Kidney (tissue), 14 donors: ENCODE results near the gene MAPK7. TPM values are rescaled to one million over a fixed set of nuclear protein-coding genes. Genes with fewer than 3 reads are reported as not detected.

Experiments used
- DNase-seq, 5 donors: peaks; one replicate each; pipeline ENCODE4 v3.0.0-alpha.2; 2013 to 2020
- FAIRE-seq: peaks from 2 replicates; lab custom pipeline; 2012; peaks lifted over from hg19 to GRCh38; lab: Jason Lieb, UNC
- H3K27ac ChIP-seq, 2 donors: one replicate each; pipeline ENCODE4 v1.7.0; 2013; ENCODE audit warnings: low read depth in 2 of 2, low read length in 2 of 2, inconsistent platforms in 1 of 2
- H3K27me3 ChIP-seq: one replicate; pipeline ENCODE4 v1.7.1; 2013; ENCODE audit warnings: low read length, inconsistent platforms; ENCODE audit not compliant: control insufficient read depth, insufficient read depth
- H3K36me3 ChIP-seq, 3 donors: one replicate each; pipeline versions ENCODE4 v1.7.0 to v1.7.1; 2013; ENCODE audit warnings: low read length in 3 of 3, control low read depth in 1 of 3, inconsistent platforms in 1 of 3; ENCODE audit not compliant: insufficient read depth in 3 of 3, control insufficient read depth in 2 of 3
- H3K4me1 ChIP-seq, 3 donors: one replicate each; pipeline versions ENCODE4 v1.7.0 to v1.7.1; 2013; ENCODE audit warnings: low read length in 3 of 3, inconsistent platforms in 1 of 3, low read depth in 1 of 3; ENCODE audit not compliant: control insufficient read depth in 2 of 3, insufficient read depth in 2 of 3
- H3K4me3 ChIP-seq, 3 donors: one replicate each; pipeline versions ENCODE4 v1.7.0 to v1.8.1; 2013; ENCODE audit warnings: low read length in 3 of 3, control low read depth in 1 of 3, inconsistent platforms in 1 of 3
- H3K9ac ChIP-seq, 3 donors: one replicate each; pipeline versions ENCODE4 v1.7.0 to v1.7.1; 2013; ENCODE audit warnings: low read length in 3 of 3, control low read depth in 1 of 3, inconsistent platforms in 1 of 3
- H3K9me3 ChIP-seq, 3 donors: one replicate each; pipeline versions ENCODE4 v1.7.0 to v1.7.1; 2013; ENCODE audit warnings: low read length in 3 of 3, control low read depth in 1 of 3, inconsistent platforms in 1 of 3; ENCODE audit not compliant: control insufficient read depth in 2 of 3, insufficient read depth in 1 of 3
- CTCF ChIP-seq: IDR thresholded peaks from 3 replicates; pipeline ENCODE4 v1.5.1; 2012; ENCODE audit warnings: mild to moderate bottlenecking, moderate library complexity, borderline replicate concordance; ENCODE audit not compliant: insufficient read depth; ENCODE audit errors: extremely low read depth
- intact Hi-C: fragments of 100-400 bp; cut with DNase I; formaldehyde crosslinking; loops from one replicate; pipeline ENCODE4 v1.11.1; 2022
- polyA plus RNA-seq: library from polyadenylated mRNA; stranded (reverse); fragments of 350-450 nt; fragmentation: Illumina TruSeq; extraction: RNeasy Lipid Tissue Mini Kit (QIAGEN cat#74804); gene quantifications from one replicate; pipeline ENCODE4 v1.2.3, GENCODE V29; 2014; ENCODE audit warnings: low read depth, low replicate concordance; ENCODE audit not compliant: insufficient read depth
- total RNA-seq: library from RNA; stranded (reverse); fragmentation: NEBNext Ultra II Directional; extraction: Animal tissue kit (Norgen Biotek cat#: 25700); gene quantifications from one replicate; pipeline ENCODE4 v1.2.1, GENCODE V29; 2021
- donor health status: control.
- donor health status: control.
- donor health status: control.
- donor health status: control.
- donor health status: control.
- donor health status: DM: yes; HTN: yes; CAD: no.
- donor health status: Normal renal cell carcinoma (clear cell type).

Gene MAPK7
- total and polyA plus RNA-seq, 2 donors from 2014 or later, result 7.1 to 36.7 TPM

- intact Hi-C loops, result no loop called here
- Histone ChIP-seq H3K27me3 (no peaks in the 10 kb centered on the region), H3K4me3 (no peak overlapping the region), H3K9me3 (no peaks in the 10 kb centered on the region), H3K9ac (no peak overlapping the region), H3K36me3 (no peaks in the 10 kb centered on the region), H3K27ac (no peak overlapping the region), H3K4me1 (no peaks in the 10 kb centered on the region)
- no peak for TF ChIP-seq CTCF
- FAIRE-seq, result no peak
- no peak for DNase-seq
Observed at GRCh38 chr17:19413761-19414160, 35.5 kb downstream of the MAPK7 start.

- DNase-seq, result no peak
- intact Hi-C loops, result no loop called here
- Histone ChIP-seq H3K36me3 (no peaks in the 10 kb centered on the region), H3K4me3 (no peak overlapping the region), H3K27me3 (no peaks in the 10 kb centered on the region), H3K4me1 (no peaks in the 10 kb centered on the region), H3K9ac (no peak overlapping the region), H3K9me3 (no peaks in the 10 kb centered on the region), H3K27ac (no peak overlapping the region)
- no peak for FAIRE-seq
- no peak for TF ChIP-seq CTCF
Observed at GRCh38 chr17:19414396-19415280, 36.3 kb downstream of the MAPK7 start.

GRCh38 chr17:19415311-19415710 lies 37.0 kb downstream of the MAPK7 start:
- Histone ChIP-seq H3K27me3 (no peaks in the 10 kb centered on the region), H3K27ac (no peak overlapping the region), H3K9ac (no peak overlapping the region), H3K4me3 (no peak overlapping the region), H3K9me3 (no peaks in the 10 kb centered on the region), H3K4me1 (no peaks in the 10 kb centered on the region), H3K36me3 (no peaks in the 10 kb centered on the region)
- no peak for DNase-seq
- no peak for TF ChIP-seq CTCF
- no peak for FAIRE-seq
- intact Hi-C loops, result no loop called here
